ENCODE measurements around the gene SIK2. TPM values are rescaled to one million over a fixed set of nuclear protein-coding genes. Genes with fewer than 3 reads are reported as not detected.

SIK2 gene
- total RNA-seq, 2 experiments from 2014 or later, result 7.7 to 10.8 TPM

GRCh38 chr11:111589114-111589513 is 13.1 kb upstream of the SIK2 start:
- H3K9me3 Mint-ChIP-seq, result no peaks in the 10 kb centered on the region
- CTCF ChIA-PET, result interaction anchor here (1.9 to 2.0 kb wide), 2 partner anchors 15 to 188 kb away, joined by 6 to 8 read pairs; no protein-coding TSS in a partner anchor

GRCh38 chr11:111589886-111590499 is 12.3 kb upstream of the SIK2 start:
- Mint-ChIP-seq H3K36me3 (ENCODE audit: low read depth) (no peaks in the 10 kb centered on the region), H3K9me3 (no peaks in the 10 kb centered on the region), H3K27me3 (peaks cover 4% of the 10 kb centered on the region), H3K4me3 (no peak overlapping the region), H3K27ac (no peak overlapping the region), H3K4me1 (no peaks in the 10 kb centered on the region)
- POLR2A ChIA-PET, result no interaction called here
- CTCF ChIA-PET, result interaction anchor here (1.9 to 2.0 kb wide), 2 partner anchors 14 to 187 kb away, joined by 6 to 8 read pairs; no protein-coding TSS in a partner anchor
- no peak for DNase-seq

More at GRCh38 chr11:111589114-111589513, 13.1 kb upstream of the SIK2 start:
- no peaks in the 10 kb centered on the region for H3K36me3 Mint-ChIP-seq (ENCODE audit: low read depth)
- DNase-seq, result no peak
- POLR2A ChIA-PET, result no interaction called here
- no peaks in the 10 kb centered on the region for H3K4me1 Mint-ChIP-seq
- peaks cover 4% of the 10 kb centered on the region for H3K27me3 Mint-ChIP-seq
- no peak overlapping the region for H3K4me3 Mint-ChIP-seq
- H3K27ac Mint-ChIP-seq, result no peak overlapping the region

GRCh38 chr11:111591187-111591960 is 10.9 kb upstream of the SIK2 start:
- Mint-ChIP-seq H3K36me3 (ENCODE audit: low read depth) (no peaks in the 10 kb centered on the region), H3K4me3 (no peak overlapping the region), H3K27ac (no peak overlapping the region), H3K27me3 (peaks cover 8% of the 10 kb centered on the region), H3K9me3 (no peaks in the 10 kb centered on the region), H3K4me1 (no peaks in the 10 kb centered on the region)
- POLR2A ChIA-PET, result no interaction called here
- no peak for DNase-seq
- CTCF ChIA-PET, result interaction anchor here (1.2 to 2.0 kb wide), 3 partner anchors 13 to 186 kb away, joined by 3 to 6 read pairs (median 3); no protein-coding TSS in a partner anchor

- H3K9me3 Mint-ChIP-seq, result no peaks in the 10 kb centered on the region
- no peak for DNase-seq
- POLR2A ChIA-PET, result no interaction called here
- peaks cover 8% of the 10 kb centered on the region for H3K27me3 Mint-ChIP-seq
- CTCF ChIA-PET, result interaction anchor here (2.1 kb wide), 1 partner anchor 185 kb away, joined by 6 read pairs; no protein-coding TSS in a partner anchor
- no peaks in the 10 kb centered on the region for H3K36me3 Mint-ChIP-seq (ENCODE audit: low read depth)
- no peak overlapping the region for H3K4me3 Mint-ChIP-seq
- no peaks in the 10 kb centered on the region for H3K4me1 Mint-ChIP-seq
- H3K27ac Mint-ChIP-seq, result no peak overlapping the region
Measured at GRCh38 chr11:111592491-111592890, 9.8 kb upstream of the SIK2 start.

GRCh38 chr11:111596319-111596718 is 5.9 kb upstream of the SIK2 start:
- Mint-ChIP-seq H3K9me3 (no peaks in the 10 kb centered on the region), H3K4me1 (peaks cover 3% of the 10 kb centered on the region), H3K27ac (no peak overlapping the region), H3K4me3 (no peak overlapping the region), H3K27me3 (peaks cover 6% of the 10 kb centered on the region), H3K36me3 (ENCODE audit: low read depth) (no peaks in the 10 kb centered on the region)
- ChIA-PET CTCF (interaction anchor here (2.0 kb wide), 1 partner anchor 10 kb away, joined by 9 read pairs; no protein-coding TSS in a partner anchor), POLR2A (interaction anchor here (1.0 kb wide), 1 partner anchor 170 kb away, joined by 3 read pairs; the partner anchor contains the start of gene PPP2R1B)
- no peak for DNase-seq

- H3K27me3 Mint-ChIP-seq, result peaks cover 6% of the 10 kb centered on the region
- peaks cover 9% of the 10 kb centered on the region for H3K4me1 Mint-ChIP-seq
- DNase-seq, result no peak
- H3K36me3 Mint-ChIP-seq (ENCODE audit: low read depth), result no peaks in the 10 kb centered on the region
- H3K9me3 Mint-ChIP-seq, result no peaks in the 10 kb centered on the region
- POLR2A ChIA-PET, result no interaction called here
- H3K4me3 Mint-ChIP-seq, result no peak overlapping the region
- H3K27ac Mint-ChIP-seq, result no peak overlapping the region
- CTCF ChIA-PET, result interaction anchor here (2.0 to 2.1 kb wide), 2 partner anchors 12 to 179 kb away, joined by 9 to 15 read pairs; no protein-coding TSS in a partner anchor
Measured at GRCh38 chr11:111598148-111598547, 4.1 kb upstream of the SIK2 start.

GRCh38 chr11:111598559-111598958 is 3.7 kb upstream of the SIK2 start:
- no peak overlapping the region for H3K27ac Mint-ChIP-seq
- H3K36me3 Mint-ChIP-seq (ENCODE audit: low read depth), result no peaks in the 10 kb centered on the region
- H3K9me3 Mint-ChIP-seq, result no peaks in the 10 kb centered on the region
- H3K4me1 Mint-ChIP-seq, result peaks cover 13% of the 10 kb centered on the region
- no peak overlapping the region for H3K4me3 Mint-ChIP-seq
- CTCF ChIA-PET, result interaction anchor here (2.0 to 2.1 kb wide), 2 partner anchors 12 to 179 kb away, joined by 9 to 15 read pairs; no protein-coding TSS in a partner anchor
- H3K27me3 Mint-ChIP-seq, result peaks cover 6% of the 10 kb centered on the region
- POLR2A ChIA-PET, result no interaction called here
- DNase-seq, result no peak

- no peak for DNase-seq
- Mint-ChIP-seq H3K4me1 (peaks cover 25% of the 10 kb centered on the region), H3K9me3 (no peaks in the 10 kb centered on the region), H3K36me3 (ENCODE audit: low read depth) (no peaks in the 10 kb centered on the region), H3K4me3 (peak overlapping the region; percentile 89), H3K27ac (peak overlapping the region; percentile 76), H3K27me3 (no peaks in the 10 kb centered on the region)
- CTCF ChIA-PET, result interaction anchor here (0.7 to 1.0 kb wide), 3 partner anchors 48 to 181 kb away, joined by 3 to 4 read pairs (median 3); no protein-coding TSS in a partner anchor
- POLR2A ChIA-PET, result interaction anchor here (0.6 to 1.0 kb wide), 2 partner anchors 163 to 165 kb away, joined by 3 read pairs; partner anchors contain the start of gene PPP2R1B
Measured at GRCh38 chr11:111601636-111601978, 642 bp upstream of the SIK2 start.

GRCh38 chr11:111602865-111603610 is 789 bp downstream of the SIK2 start:
- Mint-ChIP-seq H3K27me3 (no peaks in the 10 kb centered on the region), H3K4me1 (peaks cover 24% of the 10 kb centered on the region), H3K4me3 (peak overlapping the region; percentile 89), H3K9me3 (no peaks in the 10 kb centered on the region), H3K27ac (peak overlapping the region; percentile 70), H3K36me3 (ENCODE audit: low read depth) (no peaks in the 10 kb centered on the region)
- CTCF ChIA-PET, result interaction anchor here (0.6 to 3.0 kb wide), 9 partner anchors 9 to 324 kb away, joined by 3 to 16 read pairs (median 6); partner anchors contain the start of genes ALG9 and PPP2R1B
- DNase-seq, result peak; percentile 23
- POLR2A ChIA-PET, result interaction anchor here (0.7 to 1.7 kb wide), 7 partner anchors 155 to 176 kb away, joined by 3 to 10 read pairs (median 3); partner anchors contain the start of gene PPP2R1B

- POLR2A ChIA-PET, result interaction anchor here (0.9 to 1.7 kb wide), 3 partner anchors 154 to 163 kb away, joined by 3 to 8 read pairs (median 3); partner anchors contain the start of gene PPP2R1B
- CTCF ChIA-PET, result interaction anchor here (0.7 to 3.0 kb wide), 27 partner anchors 9 to 323 kb away, joined by 3 to 16 read pairs (median 5); partner anchors contain the start of genes ALG9 and PPP2R1B
- H3K4me3 Mint-ChIP-seq, result peak overlapping the region; percentile 89
- peak overlapping the region; percentile 70 for H3K27ac Mint-ChIP-seq
- no peaks in the 10 kb centered on the region for H3K27me3 Mint-ChIP-seq
- peaks cover 24% of the 10 kb centered on the region for H3K4me1 Mint-ChIP-seq
- H3K36me3 Mint-ChIP-seq (ENCODE audit: low read depth), result no peaks in the 10 kb centered on the region
- no peak for DNase-seq
- H3K9me3 Mint-ChIP-seq, result no peaks in the 10 kb centered on the region
Measured at GRCh38 chr11:111603611-111604130, 1.4 kb downstream of the SIK2 start.

GRCh38 chr11:111604392-111605009 is 2.3 kb downstream of the SIK2 start:
- DNase-seq, result no peak
- Mint-ChIP-seq H3K36me3 (ENCODE audit: low read depth) (no peaks in the 10 kb centered on the region), H3K27ac (no peak overlapping the region), H3K9me3 (no peaks in the 10 kb centered on the region), H3K4me1 (peaks cover 24% of the 10 kb centered on the region), H3K27me3 (no peaks in the 10 kb centered on the region), H3K4me3 (peak overlapping the region; percentile 3)
- CTCF ChIA-PET, result interaction anchor here (0.7 to 3.0 kb wide), 34 partner anchors 9 to 399 kb away, joined by 3 to 16 read pairs (median 4); partner anchors contain the start of gene PPP2R1B
- POLR2A ChIA-PET, result interaction anchor here (0.6 to 1.7 kb wide), 2 partner anchors 93 to 162 kb away, joined by 3 to 8 read pairs; partner anchors contain the start of gene PPP2R1B

GRCh38 chr11:111605681-111606080 is 3.4 kb downstream of the SIK2 start:
- H3K27me3 Mint-ChIP-seq, result no peaks in the 10 kb centered on the region
- peaks cover 24% of the 10 kb centered on the region for H3K4me1 Mint-ChIP-seq
- no peaks in the 10 kb centered on the region for H3K36me3 Mint-ChIP-seq (ENCODE audit: low read depth)
- POLR2A ChIA-PET, result no interaction called here
- no peak overlapping the region for H3K27ac Mint-ChIP-seq
- no peaks in the 10 kb centered on the region for H3K9me3 Mint-ChIP-seq
- H3K4me3 Mint-ChIP-seq, result no peak overlapping the region
- DNase-seq, result no peak
- CTCF ChIA-PET, result interaction anchor here (1.5 to 3.0 kb wide), 3 partner anchors 18 to 171 kb away, joined by 4 to 12 read pairs (median 6); no protein-coding TSS in a partner anchor
